Natural killer cell (primary cell): Measurements from ENCODE around the gene SRL. TPM values are rescaled to one million over a fixed set of nuclear protein-coding genes. Genes with fewer than 3 reads are reported as not detected.

Source experiments
- ATAC-seq, 3 donors: fragments of 150-1000 bp in 2 of 3; fragments of 200-7000 bp in 1 of 3; cut with Tn5 transposase; 1 replicate in 1 of 3; 2 replicates in 2 of 3; pipeline ENCODE4 v1.10.0; 2021; ENCODE audit warnings: mild to moderate bottlenecking in 2 of 3, moderate library complexity in 2 of 3
- DNase-seq, 2 donors: peaks; one replicate each; pipeline versions ENCODE4 v3.0.0 to v3.0.0-alpha.2; 2013 to 2021; ENCODE audit warnings: mixed read lengths in 1 of 2
- H3K27ac ChIP-seq: one replicate; pipeline ENCODE4 v1.5.1; 2013; ENCODE audit warnings: mild to moderate bottlenecking, low read length
- H3K27me3 ChIP-seq: one replicate; pipeline ENCODE4 v1.6.1; 2013; ENCODE audit warnings: low read length; ENCODE audit not compliant: control insufficient read depth, insufficient read depth
- H3K36me3 ChIP-seq: one replicate; pipeline ENCODE4 v1.6.1; 2013; ENCODE audit warnings: low read length; ENCODE audit not compliant: control insufficient read depth, insufficient read depth
- H3K4me1 ChIP-seq: one replicate; pipeline ENCODE4 v1.6.1; 2013; ENCODE audit warnings: low read length; ENCODE audit not compliant: control insufficient read depth, insufficient read depth
- H3K4me3 ChIP-seq: one replicate; pipeline ENCODE4 v1.5.1; 2013; ENCODE audit warnings: low read length
- H3K9me3 ChIP-seq: one replicate; pipeline ENCODE4 v1.6.1; 2013; ENCODE audit warnings: low read length; ENCODE audit not compliant: control insufficient read depth, insufficient read depth
- H3K27ac Mint-ChIP-seq, 2 donors: one replicate each; pipeline ENCODE4 v1.8.0; 2022; ENCODE audit warnings: mild to moderate bottlenecking in 2 of 2, mixed read lengths in 2 of 2, moderate library complexity in 1 of 2
- H3K27me3 Mint-ChIP-seq, 2 donors: one replicate each; pipeline ENCODE4 v1.8.0; 2022; ENCODE audit warnings: low read depth in 2 of 2, mixed read lengths in 2 of 2
- H3K36me3 Mint-ChIP-seq: one replicate; pipeline ENCODE4 v1.8.0; 2022; ENCODE audit warnings: mixed read lengths
- H3K4me1 Mint-ChIP-seq, 2 donors: one replicate each; pipeline ENCODE4 v1.8.0; 2022; ENCODE audit warnings: mixed read lengths in 2 of 2
- H3K4me3 Mint-ChIP-seq: one replicate; pipeline ENCODE4 v1.8.0; 2022; ENCODE audit warnings: mild to moderate bottlenecking, moderate library complexity, mixed read lengths
- H3K9me3 Mint-ChIP-seq, 2 donors: one replicate each; pipeline ENCODE4 v1.8.0; 2022; ENCODE audit warnings: mixed read lengths in 2 of 2
- WGBS: methylation state at CpG from one replicate; pipeline ENCODE4 v1.1.7; 2013; ENCODE audit warnings: missing lambda C conversion rate; ENCODE audit not compliant: insufficient coverage; 5-methylcytosine and 5-hydroxymethylcytosine counted together
- intact Hi-C: fragments of 100-400 bp; cut with micrococcal nuclease; formaldehyde crosslinking; loops from one replicate; pipeline ENCODE4 v1.14.2; 2022
- total RNA-seq, 4 donors: library from RNA; stranded (reverse); fragments of 120-200 nt in 1 of 4; gene quantifications; one replicate each; pipeline versions ENCODE4 v1.2.3 to v1.2.4, GENCODE V29; 2013 to 2022
- TF ChIP-seq, protein P1 (sequence below): fragments of 200-600 bp; IDR thresholded peaks from one replicate; pipeline ENCODE4 v1.8.0; 2022; ENCODE audit warnings: antibody characterized with exemption

The SRL gene
- total RNA-seq, 3 donors from 2014 or later (not counting 1 experiment from before 2014, with no cell fraction given) = not detected

DNA sequence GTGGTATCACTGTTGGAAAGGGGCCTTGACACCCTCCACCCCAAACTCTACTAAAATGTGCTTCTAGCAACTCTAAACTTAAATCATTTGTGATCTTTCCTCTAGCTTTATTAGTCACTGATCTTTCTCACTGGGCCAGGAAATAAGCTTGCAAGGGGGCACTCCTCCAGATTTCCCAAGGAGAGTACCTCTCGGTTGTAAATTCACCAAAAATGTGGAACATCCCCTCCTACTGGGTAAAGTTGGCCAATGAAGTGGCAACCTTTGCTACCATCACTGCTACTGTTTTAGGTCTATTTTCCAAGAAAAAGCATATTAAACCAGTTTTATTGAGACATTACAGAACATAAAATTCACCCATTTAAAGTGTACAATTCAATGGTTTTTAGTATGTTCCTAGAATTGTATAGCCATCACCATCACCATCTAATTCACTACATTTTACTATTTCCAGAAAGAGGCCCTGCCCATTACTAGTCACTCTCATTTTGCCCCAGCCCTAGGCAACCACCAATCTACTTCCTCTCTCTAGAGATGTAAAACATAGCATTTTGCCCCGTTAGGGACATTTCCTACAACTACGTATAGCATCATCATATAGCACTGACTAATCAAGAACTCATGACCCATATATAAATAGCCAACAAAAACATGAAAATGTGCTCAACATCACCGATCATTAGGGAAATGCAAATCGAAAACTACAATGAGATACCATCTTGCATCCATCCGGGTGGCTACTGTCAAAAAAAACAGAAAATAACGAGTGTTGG lies 81.0 kb downstream of the SRL start:
- H3K27me3 Mint-ChIP-seq = no peaks in the 10 kb centered on the region
- TF ChIP-seq, protein P1, sequence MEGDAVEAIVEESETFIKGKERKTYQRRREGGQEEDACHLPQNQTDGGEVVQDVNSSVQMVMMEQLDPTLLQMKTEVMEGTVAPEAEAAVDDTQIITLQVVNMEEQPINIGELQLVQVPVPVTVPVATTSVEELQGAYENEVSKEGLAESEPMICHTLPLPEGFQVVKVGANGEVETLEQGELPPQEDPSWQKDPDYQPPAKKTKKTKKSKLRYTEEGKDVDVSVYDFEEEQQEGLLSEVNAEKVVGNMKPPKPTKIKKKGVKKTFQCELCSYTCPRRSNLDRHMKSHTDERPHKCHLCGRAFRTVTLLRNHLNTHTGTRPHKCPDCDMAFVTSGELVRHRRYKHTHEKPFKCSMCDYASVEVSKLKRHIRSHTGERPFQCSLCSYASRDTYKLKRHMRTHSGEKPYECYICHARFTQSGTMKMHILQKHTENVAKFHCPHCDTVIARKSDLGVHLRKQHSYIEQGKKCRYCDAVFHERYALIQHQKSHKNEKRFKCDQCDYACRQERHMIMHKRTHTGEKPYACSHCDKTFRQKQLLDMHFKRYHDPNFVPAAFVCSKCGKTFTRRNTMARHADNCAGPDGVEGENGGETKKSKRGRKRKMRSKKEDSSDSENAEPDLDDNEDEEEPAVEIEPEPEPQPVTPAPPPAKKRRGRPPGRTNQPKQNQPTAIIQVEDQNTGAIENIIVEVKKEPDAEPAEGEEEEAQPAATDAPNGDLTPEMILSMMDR = no peak
- H3K4me1 Mint-ChIP-seq = no peaks in the 10 kb centered on the region
- 85% methylated on average over 7 of the region's 7 CpGs for WGBS
- H3K4me3 Mint-ChIP-seq = no peak overlapping the region
- no peaks in the 10 kb centered on the region for H3K36me3 Mint-ChIP-seq
- no peak overlapping the region for H3K4me3 ChIP-seq
- H3K27ac ChIP-seq = no peak overlapping the region
- peak in 1 of 3 donors; percentile 80 for ATAC-seq
- H3K27me3 ChIP-seq = no peaks in the 10 kb centered on the region
- H3K36me3 ChIP-seq = no peaks in the 10 kb centered on the region
- no peak overlapping the region for H3K27ac Mint-ChIP-seq
- H3K9me3 ChIP-seq = no peaks in the 10 kb centered on the region
- H3K4me1 ChIP-seq = no peaks in the 10 kb centered on the region
- no peak for DNase-seq
- intact Hi-C loops = no loop called here
- H3K9me3 Mint-ChIP-seq = no peaks in the 10 kb centered on the region

DNA sequence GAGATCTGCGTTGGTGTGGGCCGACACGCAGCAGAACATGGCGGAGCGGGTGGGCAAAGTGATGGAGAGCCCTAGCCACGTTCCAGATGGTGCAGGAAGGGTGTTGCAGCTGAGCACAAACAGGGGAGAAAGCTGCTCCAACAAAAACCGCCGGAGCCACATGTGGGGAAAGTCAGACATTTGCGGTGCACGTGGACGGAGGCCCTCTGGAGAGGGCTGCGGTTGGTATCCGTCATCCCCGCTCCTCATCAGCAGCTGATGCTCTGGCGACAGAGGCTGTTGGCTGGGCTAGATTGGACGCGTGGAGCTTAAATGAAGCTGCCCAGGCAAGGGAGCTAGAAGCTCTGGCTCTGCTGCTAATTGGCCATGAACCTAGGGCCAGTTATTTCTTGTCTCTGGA lies 82.2 kb downstream of the SRL start:
- Mint-ChIP-seq H3K27me3 (no peaks in the 10 kb centered on the region), H3K4me1 (no peaks in the 10 kb centered on the region), H3K36me3 (no peaks in the 10 kb centered on the region), H3K9me3 (no peaks in the 10 kb centered on the region), H3K4me3 (no peak overlapping the region), H3K27ac (no peak overlapping the region)
- H3K27ac ChIP-seq = no peak overlapping the region
- no peak for DNase-seq
- no peak for ATAC-seq
- no peaks in the 10 kb centered on the region for H3K27me3 ChIP-seq
- intact Hi-C loops = no loop called here
- no peak overlapping the region for H3K4me3 ChIP-seq
- TF ChIP-seq, protein P1 = no peak
- no peaks in the 10 kb centered on the region for H3K4me1 ChIP-seq
- WGBS = 96% methylated on average over 17 of the region's 17 CpGs
- no peaks in the 10 kb centered on the region for H3K9me3 ChIP-seq
- H3K36me3 ChIP-seq = no peaks in the 10 kb centered on the region

DNA sequence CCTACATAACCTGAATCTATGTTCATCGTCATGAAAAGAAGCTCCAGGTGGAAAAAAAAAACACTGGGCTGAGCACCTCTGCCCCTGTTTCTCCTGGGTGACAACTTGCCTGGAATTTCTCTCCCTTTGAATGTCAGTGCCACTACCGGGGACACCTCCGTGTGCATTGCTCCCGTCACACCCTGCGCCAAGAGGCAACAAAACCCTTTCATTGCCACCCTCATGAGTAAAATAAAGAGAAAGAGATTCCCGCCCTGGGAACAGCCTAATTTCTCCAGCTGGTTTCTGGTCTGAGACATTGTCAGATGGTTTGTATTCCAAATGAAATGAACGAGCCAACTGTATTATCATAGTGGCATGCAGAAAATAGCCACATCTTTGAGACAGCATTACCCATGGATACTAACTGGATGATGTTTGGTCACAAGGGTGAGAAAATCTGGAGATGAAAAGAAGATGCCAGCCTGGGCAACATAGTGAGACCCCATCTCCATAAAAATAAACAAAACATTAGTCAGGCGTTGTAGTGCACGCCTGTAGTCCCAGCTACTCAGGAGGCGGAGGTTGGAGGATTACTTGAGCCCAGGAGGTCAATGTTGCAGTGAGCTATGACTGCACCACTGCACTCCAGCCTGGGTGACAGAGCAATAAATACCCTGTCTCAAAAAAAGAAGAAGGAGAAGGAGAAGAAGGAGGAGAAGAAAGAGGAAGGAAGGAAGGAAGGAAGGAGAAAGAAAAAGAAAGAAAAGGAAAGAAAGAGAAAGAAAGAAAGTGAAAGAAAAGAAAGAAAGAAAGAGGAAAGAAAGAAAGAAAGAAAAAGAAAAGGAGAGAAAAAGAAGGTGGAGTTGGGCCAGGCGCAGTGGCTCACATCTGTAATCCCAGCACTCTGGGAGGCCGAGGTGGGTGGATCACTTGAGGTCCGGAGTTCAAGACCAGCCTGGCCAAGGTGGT lies 83.5 kb downstream of the SRL start:
- Mint-ChIP-seq H3K27me3 (no peaks in the 10 kb centered on the region), H3K4me1 (no peaks in the 10 kb centered on the region), H3K27ac (no peak overlapping the region), H3K9me3 (no peaks in the 10 kb centered on the region), H3K4me3 (no peak overlapping the region), H3K36me3 (no peaks in the 10 kb centered on the region)
- H3K27ac ChIP-seq = no peak overlapping the region
- ATAC-seq (no peak), DNase-seq (no peak)
- H3K9me3 ChIP-seq = no peaks in the 10 kb centered on the region
- no peaks in the 10 kb centered on the region for H3K36me3 ChIP-seq
- TF ChIP-seq, protein P1 = no peak
- no peaks in the 10 kb centered on the region for H3K4me1 ChIP-seq
- H3K4me3 ChIP-seq = no peak overlapping the region
- H3K27me3 ChIP-seq = no peaks in the 10 kb centered on the region
- WGBS = 90% methylated on average over 13 of the region's 13 CpGs
- intact Hi-C loops = no loop called here
